NCI-H2171 treated with DMSO at 0.1 percent for 48 hours (cell line): ENCODE data around the gene RAP1GAP.
A peak's percentile ranks its signal among the peaks of the same experiment; 100 is the strongest.

Source experiments
- DNase-seq: peaks from one replicate; lab custom pipeline; 2025; lab: John Stamatoyannopoulos, UW

Gene RAP1GAP

DNA sequence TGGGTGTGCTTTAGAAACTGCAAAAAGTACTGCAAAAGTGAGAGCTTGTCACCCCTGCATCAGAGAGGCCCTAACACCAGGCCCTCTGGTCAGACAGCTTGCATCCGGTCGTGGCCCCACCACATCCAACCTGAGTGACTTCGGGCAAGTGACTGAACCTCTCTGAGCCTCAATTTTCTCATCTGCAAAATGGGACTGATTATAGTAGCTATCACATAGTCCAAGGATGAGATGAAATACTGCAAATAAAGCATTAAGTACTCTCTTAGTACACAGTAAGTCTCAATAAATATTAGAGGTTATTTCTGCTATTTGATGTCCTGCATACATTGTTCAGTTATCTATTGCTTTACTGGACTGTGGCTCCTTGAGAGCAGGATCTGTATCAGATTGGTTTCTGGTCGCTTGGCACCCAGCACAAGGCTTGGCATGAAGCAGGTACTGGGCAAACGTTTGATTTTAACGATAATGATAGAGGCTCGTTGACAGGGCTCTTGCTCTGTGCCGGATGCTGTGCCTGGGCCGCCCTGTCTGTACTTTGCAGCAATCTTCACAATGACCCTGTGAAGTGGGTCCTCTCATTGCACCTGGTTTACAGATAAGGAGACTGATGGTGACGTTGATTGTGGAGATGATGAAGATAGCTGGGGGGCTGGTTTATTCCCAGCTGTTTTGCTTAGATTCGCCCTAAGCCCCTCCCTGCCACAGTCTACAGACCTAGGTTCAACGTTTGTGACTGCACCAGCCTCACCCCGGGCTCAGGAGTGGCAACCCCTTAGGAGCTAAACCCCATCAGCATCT is 43.6 kb downstream of the RAP1GAP start:
- DNase-seq, result no peak

DNA sequence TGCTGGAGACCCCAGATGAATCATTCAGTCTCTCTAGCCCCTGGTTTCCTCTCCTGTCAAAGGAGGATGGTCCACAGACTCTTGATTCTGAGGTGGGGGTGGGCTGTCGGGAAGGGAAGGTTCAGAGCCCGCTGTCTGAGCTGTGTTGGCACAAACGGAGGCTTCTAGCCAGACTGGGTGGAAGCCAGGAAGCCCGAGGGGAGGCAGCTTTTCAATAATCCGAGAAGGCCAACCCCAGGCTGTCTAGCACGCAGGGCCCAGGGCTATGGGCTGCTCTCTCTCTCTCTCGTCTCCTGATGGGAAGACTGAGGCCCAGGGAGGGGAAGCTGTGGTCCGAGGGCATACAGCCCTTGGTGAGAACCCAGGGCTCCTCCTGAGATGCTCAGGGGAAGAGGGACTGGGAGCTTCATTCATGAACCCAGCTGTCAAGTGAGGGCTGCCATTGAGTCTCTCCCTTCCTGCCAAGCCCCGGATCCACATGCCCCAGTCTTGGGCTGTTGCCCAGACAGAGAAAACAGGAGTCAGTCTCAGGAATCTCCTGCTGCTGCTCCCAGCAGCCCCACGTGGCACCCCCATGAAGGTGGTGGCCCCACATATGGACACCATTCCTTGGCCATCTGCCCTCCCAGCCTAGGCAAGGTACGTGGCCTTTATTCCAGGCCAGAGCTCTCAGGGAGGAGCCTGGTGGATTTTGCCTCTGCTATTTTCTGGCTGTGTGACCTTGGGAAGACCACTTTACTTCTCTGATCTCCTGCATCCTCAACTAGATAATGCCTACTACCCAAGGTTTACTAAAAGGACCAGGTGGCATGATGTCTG is 44.4 kb downstream of the RAP1GAP start:
- no peak for DNase-seq

DNA sequence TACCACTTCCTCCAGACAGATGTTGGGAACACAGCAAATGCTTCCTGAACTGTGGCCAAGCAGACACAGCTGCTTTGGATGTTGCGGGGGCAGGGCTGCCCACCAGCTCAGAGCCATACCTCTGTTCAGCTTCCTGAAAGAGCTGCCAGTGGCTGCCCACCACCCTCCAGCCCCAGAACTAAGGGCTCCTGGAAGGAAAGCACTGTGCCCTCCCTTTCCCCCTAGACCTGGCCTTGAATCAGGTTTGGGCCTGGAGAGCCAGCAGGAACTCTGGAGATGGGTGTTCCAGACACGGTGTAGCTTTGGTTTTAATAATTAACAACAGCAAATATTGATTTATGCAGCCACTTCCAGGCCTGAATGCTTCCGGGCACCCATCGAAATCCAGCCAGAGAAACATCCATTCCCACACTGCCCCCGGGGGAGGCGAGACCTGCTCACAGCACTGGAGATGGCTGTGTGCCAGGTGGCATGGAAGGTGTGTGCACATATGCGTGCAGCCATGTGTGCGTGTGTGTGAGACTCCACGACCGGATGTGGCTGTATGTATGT is 45.7 kb downstream of the RAP1GAP start:
- peak; percentile 26 for DNase-seq

DNA sequence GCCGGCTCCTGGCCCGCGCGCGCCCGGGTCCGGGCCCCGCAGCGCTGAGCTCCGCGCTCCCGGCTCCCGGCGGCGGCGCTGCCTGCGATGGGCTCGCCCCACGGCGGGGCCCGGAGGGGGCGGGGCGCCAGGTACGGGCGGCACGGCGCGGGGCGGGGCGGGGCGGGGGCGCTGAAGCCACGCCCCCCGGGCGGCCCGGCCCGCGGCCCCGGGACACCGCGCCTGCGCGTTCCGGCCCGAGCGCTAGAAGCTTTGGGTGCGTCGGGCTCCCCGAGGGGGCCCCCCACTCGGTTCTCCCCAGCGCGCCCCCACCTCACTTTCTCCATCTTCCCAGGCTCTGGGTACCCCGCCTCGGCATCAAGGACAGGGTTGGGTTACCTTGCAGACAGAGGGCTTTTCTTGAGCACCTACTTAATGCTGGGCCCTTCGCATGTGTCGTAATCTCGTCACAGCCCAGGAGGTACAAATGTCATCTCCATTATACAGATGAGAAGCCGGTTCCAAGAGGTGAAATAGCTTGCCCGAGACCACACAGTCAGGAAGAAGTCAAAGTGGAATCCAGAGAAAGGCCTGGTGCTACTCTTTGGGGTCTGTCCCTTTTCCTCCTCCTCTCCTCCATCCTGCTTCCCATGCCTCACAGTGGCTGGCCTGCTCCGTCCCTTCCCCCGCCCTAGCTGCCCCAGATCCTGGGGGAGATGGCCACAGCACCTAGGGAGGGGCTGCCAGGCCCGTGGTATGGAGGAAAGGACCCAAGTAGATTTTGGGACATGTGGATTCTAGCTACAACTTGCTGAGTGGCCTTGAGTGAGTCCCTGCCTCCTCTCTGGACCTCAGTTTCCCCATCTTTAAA is 46.5 kb downstream of the RAP1GAP start:
- peak; percentile 35 for DNase-seq

DNA sequence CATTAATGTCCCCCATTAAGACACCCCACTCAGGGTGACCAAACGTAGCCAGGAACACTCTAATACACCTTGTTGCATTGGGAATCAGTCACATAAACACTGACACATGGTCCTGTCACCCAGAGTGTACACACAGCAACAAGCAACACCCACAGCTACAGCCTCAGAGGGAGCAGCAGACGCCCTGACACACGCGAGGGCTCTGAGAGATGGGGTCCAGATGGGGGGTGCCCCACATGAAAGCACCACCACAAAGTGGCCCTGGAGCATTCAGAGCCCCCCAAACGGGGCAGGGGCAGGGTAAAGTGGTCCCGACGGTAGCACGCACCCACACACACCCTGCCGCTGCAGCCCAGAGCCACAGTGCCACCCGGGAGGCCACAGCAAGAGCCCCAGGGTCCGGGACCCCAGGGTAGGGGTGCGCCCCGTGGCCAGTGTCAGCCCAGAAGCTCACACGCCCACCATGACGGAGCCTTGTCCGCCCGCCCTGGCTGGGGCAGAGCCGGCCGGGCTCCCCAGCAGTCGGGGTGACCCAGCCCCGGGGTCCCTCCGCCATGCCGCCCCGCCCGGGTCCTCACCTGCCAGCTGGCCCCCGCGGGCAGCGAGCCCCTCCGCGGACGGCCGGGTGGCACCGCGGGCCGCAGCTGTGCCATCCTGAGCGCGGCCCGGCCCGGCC is 47.3 kb downstream of the RAP1GAP start:
- DNase-seq, result no peak

- no peak for DNase-seq
Observed at GRCh38 chr1:21621051-21621450, 48.1 kb downstream of the RAP1GAP start.

DNA sequence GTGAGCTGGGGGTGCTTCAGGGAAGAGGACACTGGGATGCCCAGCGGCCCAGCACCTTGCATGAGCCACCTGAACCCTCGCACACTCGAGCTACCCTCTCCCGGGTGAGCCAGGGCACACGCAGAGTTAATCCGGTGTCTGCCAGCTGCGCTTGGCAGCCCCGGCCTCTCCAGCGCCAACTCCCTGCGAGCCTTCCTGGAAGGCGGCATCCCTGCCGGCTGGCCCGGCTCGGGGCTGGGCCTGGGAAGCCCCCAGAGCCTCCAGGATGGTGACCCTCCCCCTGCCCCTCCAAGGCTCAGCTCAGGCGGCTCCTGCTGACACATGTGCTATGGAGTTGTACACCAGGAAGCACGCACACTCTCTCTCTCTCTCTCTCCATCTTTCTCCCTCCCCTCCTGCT is 48.7 kb downstream of the RAP1GAP start:
- peak; percentile 38 for DNase-seq

- DNase-seq, result no peak
Observed at GRCh38 chr1:21620011-21620410, 49.1 kb downstream of the RAP1GAP start.

- no peak for DNase-seq
Observed at GRCh38 chr1:21619375-21619947, 49.7 kb downstream of the RAP1GAP start.

GRCh38 chr1:21618561-21619374 is 50.4 kb downstream of the RAP1GAP start:
- no peak for DNase-seq

DNA sequence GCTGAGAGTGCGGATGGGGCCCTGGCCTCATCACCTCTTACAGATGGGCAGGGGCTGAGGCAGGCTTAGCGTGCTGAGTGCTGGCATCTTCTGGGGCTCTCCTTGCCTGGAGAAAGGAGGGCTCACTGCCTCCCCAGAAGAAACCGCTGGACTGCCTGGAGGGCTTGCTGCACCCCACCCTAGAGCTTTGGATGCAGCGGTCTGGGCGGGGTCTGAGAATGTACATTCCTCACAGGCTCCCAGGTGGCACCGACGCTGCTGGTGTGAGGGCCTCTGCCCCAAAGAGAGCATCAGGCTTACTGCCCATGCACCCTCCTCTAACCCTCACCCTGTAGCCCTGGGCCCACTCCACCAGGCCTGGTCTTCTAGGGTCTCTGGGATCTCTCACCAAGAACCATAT is 51.1 kb downstream of the RAP1GAP start:
- no peak for DNase-seq

- DNase-seq, result no peak
Observed at GRCh38 chr1:21617126-21617738, 51.9 kb downstream of the RAP1GAP start.

DNA sequence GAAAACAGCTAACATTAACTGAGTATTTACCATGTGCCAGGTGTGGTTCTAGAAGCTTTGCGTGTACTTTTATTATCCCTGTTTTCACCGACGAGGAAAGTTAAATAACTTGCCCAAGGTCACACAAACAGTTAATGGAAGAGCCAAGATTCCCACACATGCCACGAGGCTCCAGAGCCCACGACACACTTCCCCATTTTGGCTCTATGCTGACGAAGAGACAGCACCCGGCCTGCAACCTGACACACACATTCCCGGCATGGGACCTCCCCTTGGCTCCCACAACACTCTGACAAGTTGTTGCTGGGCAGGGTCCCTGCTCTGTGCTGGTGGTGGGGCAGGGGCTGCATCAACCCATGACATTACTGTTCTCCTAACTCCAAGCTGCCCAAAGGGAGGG is 52.8 kb downstream of the RAP1GAP start:
- no peak for DNase-seq

DNA sequence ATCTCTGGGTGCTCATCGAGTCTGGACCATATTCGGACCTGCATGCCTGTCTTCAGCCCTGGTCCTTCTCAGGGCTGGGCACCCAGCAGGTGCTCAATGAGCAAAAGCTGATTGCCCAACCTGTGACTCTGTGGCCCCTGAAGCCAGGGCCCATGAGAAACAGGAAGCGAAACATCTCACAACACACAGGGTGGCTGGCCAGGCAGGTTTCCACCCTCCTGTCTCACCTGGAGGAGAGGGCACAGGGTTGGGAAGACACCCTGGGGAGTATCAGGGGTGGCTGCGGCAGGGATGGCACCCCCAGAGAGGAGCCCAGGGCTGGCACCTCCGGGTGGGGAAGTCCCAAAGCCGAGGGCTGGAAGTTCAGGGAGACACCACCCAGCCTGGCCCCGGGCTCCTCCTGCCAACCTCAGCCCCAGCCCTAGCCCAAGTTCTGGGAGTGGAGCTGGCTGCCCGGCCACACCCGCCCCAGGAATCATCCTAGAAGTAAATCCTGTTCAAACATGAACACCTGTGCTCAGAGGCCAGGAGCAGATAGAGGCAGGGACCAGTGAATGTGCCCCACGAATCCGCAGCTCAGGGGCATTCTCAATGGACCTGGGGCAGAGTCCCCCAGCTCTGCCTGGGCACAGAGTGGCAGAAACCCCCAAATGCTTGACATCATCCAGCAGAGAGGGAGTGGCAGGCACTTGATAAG is 54.6 kb downstream of the RAP1GAP start:
- no peak for DNase-seq

DNA sequence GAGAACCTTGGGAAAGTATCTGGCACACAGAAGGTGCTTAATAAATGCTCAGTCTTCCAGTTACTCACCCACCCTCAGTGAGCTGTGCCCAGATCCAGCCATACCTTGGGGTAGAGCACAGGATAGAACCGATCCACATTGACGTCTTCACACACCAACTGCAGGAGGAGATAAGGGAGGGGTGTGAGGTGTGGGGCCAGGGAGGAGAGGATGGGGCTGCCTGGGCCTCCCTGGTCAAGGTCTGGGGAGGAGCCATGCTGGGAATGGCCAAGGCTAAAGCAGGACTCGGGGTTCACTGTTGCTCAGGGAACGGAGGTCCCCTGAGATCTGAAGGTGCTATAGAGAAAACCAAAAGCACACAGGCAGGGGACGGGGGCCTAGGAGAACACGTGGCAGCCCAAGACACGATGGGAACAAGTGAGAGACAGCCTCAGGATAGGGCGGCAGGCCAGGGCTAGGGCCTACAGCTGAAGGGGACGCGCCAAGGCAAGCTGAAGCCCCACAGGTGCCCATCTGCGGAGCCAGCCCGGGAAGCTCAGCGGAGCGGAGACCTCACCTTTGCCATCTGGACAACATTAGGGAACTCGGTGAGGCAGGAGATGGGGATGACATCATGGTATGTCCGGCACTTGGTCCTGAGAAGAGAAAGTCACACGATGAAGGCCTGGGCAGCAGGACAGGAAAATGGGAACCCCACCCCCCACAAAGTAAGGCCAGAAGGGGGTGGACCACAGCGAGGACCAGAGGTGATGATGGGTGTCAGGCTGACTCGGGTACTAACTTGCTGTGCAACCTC is 55.9 kb downstream of the RAP1GAP start:
- peak; percentile 72 for DNase-seq

DNA sequence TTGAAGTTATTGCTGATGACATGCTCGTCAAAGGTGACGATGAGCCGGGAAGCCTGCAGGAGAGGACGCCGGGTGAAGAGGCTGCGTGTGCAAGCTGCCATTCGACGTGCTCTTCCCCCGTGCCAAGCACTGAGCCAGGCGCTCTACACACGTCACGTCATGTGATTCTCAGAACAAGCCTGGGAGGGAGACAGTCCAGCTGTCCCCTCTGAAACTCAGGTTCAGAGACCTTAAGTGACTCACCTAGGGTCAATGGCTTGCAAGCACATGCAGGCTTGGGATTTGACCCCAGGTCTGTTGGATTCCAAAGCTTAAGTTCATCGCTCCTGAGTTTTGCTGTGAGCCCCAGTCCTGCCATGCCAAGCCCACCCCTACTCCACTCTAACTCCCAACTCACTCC is 57.1 kb downstream of the RAP1GAP start:
- no peak for DNase-seq

- DNase-seq, result no peak
Observed at GRCh38 chr1:21610989-21611785, 58.0 kb downstream of the RAP1GAP start.

DNA sequence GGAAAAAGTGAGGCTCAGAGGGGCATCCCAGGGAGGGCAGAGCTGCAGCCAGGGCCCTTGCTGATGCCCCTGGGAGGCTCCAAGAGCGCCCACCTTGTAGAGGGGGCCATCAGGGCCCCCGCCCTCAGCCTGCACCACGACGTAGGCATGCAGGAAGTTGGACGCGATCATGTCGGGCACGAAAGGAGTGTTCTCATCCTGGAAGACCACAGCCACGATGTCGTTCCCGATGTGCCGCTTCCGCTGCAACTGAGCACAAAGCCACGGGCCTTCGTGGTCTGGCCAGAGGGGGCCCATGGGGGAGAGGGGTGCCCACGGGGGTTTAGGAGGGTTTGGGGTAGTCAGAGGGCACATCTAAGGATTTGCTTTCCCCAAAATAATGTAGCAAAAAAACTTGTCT is 59.1 kb downstream of the RAP1GAP start:
- DNase-seq, result no peak
